Vagina (tissue), 2 donors: ENCODE data around the gene LRMDA.

ENCODE experiments used
- CTCF ChIP-seq, 3 experiments: fragments of 450-650 bp in 2 of 3; fragments of 200-600 bp in 1 of 3; sonication (generic) in 1 of 3; IDR thresholded peaks; one replicate each; pipeline ENCODE4 v1.5.1; 2017 to 2019; ENCODE audit warnings: antibody characterized with exemption in 3 of 3, mild to moderate bottlenecking in 2 of 3, moderate library complexity in 2 of 3
- POLR2A ChIP-seq, 2 donors: fragments of 450-650 bp; IDR thresholded peaks; one replicate each; pipeline ENCODE4 v1.6.1; 2017; ENCODE audit warnings: antibody characterized with exemption in 2 of 2, mild to moderate bottlenecking in 2 of 2, moderate library complexity in 2 of 2

- TF ChIP-seq CTCF (IDR thresholded peaks at IDR 0.05): no peak
- no peak for TF ChIP-seq POLR2A (IDR thresholded peaks at IDR 0.05)
These were observed 878.5 kb downstream of the LRMDA start for GRCh38 chr10:76309741-76310587.
